GM08714 (cell line): ENCODE data around the gene FARP1.

Experiments used
- H3K4me3 ChIP-seq: fragments of 200-500 bp; sonication (Bioruptor generic); 2 replicates; pipeline ENCODE4 v1.5.1; 2014; ENCODE audit warnings: mild to moderate bottlenecking, low read length, inconsistent platforms
- ZNF274 ChIP-seq: IDR thresholded peaks from 2 replicates; pipeline ENCODE4 v1.6.1; 2012; ENCODE audit warnings: mild to moderate bottlenecking, low read depth, low read length

Gene FARP1

DNA sequence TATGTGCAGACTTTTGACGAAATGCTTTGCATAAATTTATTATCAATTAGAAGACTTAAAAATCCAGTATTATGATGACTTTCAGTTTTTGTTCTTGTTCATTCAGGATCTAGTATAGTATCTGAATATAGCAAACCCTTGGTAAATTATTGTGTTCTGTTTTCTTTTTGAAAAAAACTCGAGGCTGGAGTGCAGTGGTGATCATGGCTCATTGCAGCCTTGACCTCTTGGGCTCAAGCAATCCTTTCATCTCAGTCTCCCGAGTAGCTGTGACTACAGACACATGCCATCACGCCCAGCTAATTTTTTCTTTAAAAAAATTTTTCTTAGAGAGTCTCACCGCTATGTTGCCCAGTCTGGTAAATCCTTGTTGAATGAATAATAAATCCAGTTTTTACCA is 4.6 kb downstream of the FARP1 start:
- no peak for TF ChIP-seq ZNF274
- H3K4me3 ChIP-seq, result no peak overlapping the region

DNA sequence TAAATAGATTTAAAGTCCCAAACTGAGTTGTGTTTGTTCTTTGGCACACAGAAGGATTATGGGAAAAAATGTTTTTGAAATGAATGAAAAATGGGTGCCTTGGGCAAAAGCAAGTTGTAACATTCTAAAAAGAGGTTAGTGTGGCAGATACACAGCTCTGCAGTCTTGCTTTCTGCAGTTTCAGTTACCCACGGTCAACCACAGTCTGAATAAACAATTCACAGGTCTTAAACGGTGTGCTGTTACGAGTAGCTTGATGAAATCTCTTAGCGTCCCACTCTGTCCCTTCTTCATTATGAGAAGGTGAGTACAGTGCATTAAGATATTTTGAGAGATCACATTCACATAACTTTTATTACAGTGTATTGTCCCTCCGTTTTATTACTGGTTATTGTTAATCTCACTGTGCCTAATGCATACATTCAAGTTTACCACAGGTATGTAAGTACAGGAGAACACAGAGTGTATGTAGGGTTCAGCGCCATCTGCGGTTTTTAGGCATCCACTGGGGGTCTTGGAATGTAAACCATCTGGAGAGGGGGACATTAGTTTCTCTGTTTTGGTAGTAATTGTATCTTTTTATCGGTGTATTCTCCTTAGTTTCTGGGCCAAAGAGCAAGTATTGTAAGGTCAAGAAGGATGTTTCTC is 8.1 kb downstream of the FARP1 start:
- TF ChIP-seq ZNF274, result no peak

DNA sequence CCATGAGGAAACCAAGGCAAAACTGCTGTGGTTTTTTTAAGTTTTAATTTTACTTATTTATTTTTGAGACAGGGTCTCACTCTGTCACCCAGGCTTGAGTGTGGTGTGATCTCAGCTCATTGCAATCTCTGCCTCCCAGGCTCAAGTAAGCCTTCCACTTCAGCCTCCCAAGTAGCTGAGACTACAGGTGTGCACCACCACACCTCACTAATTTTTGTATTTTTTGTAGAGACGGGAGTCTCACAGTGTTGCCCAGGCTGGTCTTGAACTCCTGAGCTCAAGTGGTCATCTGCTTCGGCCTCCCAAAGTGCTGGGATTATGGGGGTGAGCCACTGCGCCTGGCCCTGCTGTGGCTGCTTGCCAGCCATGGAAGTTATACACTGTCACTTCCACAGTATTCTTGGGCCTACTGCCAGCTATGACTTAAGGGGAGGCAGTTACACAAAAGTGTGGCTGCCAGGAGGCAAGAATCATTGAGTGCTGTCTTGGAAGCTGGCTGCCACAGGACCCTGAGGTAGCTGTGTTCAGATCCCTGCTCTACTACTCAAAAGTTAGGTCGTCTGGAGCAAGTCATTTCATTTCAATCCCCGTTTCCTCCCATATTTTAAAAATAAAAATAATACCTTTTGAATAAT is 12.7 kb downstream of the FARP1 start:
- no peak overlapping the region for H3K4me3 ChIP-seq
- TF ChIP-seq ZNF274, result no peak

More for the DNA sequence above, 8.1 kb downstream of the FARP1 start:
- no peak overlapping the region for H3K4me3 ChIP-seq

DNA sequence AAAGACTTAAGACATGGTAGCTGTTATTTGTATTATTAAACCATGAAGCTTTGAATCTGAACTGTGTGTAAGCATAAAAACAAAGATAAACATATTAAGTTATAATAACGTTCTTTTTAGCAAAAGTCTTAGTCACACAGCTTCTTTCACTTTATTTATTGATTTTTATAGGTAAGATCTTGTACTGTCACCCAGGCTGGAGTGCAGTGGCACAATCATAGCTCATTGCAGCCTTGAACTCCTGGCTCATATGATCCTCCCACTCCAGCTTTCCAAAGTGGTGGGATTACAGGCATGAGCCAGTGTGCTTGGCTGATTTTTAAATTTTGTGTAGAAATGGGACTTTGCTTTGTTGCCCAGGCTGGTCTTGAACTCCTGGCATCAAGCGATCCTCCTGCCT is 13.4 kb downstream of the FARP1 start:
- H3K4me3 ChIP-seq, result no peak overlapping the region
- TF ChIP-seq ZNF274, result no peak

DNA sequence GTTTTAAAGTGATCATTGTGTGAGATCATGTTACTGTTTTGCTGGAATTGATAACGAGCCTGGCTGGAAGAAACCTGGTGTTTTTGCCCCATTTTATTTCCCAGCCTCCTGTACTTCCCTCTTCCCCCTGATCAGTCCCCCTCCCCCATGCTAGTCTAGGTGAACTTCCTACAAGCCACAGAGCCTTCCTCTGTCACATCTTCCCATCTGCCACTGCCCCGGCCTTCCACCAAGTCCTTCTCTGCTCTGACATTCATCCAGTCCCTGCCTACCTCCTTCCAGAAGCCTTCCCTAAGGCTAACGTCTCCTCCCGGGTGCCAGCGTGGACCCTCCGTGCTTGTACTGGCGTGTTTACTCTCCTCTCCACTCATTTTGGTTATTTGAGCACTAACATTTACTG is 14.3 kb downstream of the FARP1 start:
- no peak for TF ChIP-seq ZNF274
- no peak overlapping the region for H3K4me3 ChIP-seq

DNA sequence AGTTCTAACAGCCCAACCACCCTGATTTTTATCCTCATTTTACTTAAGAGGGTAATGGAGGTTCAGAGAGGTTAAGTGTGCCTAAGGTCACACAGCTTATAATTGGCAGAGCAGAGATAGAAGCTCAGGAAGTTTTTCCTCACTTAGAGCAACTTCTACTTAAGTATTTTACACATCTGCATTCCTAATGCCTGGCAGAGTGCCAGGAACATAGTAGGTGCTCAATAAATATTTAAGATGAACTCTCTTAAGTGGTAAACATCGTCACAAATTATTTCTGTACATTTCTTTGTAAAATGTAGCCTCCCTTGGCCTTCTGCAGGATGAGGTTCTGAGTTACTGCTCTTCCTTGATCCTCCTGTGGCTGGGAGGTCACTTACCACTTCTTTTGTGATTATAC is 14.7 kb downstream of the FARP1 start:
- H3K4me3 ChIP-seq, result no peak overlapping the region
- TF ChIP-seq ZNF274, result no peak

DNA sequence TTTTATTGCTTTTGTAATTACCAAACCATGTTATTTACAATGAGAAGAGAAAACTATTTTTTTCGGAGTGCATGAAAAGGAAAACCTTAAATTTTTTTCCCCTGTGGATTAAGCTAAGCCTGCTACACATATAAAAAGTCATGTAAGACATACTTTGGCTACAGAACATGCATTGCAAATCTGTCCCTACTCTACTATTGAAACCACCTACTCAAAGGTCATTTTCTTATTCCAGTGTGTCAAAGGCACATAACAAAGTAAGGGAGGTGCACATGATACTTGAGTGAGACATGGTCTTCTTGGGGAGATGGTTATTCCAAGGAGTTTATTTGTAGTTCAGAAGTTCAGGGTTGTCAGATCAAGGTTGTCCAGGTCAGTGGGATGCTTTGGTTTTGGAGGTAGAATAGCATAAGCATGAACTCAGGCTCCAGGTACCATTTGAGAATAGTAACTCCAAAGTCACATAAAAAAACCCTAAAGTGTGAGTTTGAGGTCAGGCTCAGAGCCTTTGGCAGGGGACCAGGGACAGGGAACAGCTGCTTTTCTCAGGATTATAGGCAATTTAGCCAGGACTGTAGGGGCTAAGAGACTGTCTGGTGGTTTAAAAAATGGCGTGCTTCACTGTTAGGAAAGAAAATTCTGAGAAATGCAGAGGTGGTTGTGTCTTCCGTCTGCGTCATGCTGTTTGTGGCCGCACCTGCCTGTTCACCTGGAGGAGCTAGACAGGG is 15.4 kb downstream of the FARP1 start:
- TF ChIP-seq ZNF274, result no peak
- H3K4me3 ChIP-seq, result no peak overlapping the region

DNA sequence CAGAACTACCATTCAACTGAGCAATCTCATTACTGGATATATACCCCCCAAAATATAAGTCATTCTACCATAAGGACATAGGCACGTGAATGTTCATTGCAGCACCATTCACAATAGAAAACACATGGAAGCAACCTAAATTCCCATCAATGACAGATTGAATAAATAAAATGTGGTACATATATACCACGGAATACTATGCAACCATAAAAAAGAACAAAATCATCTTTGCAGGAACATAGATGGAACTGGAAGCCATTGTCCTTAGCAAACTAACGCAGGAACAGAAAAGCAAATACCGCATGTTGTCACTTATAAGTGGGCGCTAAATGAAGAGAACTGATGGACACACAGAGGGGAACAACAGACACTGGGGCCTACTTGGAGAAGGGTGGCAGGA is 20.0 kb downstream of the FARP1 start:
- no peak for TF ChIP-seq ZNF274

DNA sequence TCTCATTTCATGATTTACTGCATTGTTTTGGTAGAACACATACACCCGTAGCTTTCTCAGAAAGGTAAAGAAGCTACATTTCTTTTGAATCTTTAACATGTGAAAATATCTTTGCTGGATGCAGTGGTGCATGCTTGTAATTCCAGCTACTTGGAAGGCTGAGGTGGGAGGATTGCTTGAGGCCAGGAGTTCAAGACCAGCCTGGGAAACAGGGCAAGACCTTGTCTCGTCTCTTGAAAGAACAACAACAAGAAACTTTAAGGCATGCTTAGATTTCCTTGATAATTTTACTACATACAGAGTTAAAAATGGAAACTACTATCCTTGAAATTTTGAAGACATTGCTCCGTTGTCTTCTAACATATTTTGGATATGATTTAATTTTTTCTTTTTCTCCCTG is 26.4 kb downstream of the FARP1 start:
- no peak overlapping the region for H3K4me3 ChIP-seq
- no peak for TF ChIP-seq ZNF274

More for the DNA sequence above, 20.0 kb downstream of the FARP1 start:
- no peak overlapping the region for H3K4me3 ChIP-seq

DNA sequence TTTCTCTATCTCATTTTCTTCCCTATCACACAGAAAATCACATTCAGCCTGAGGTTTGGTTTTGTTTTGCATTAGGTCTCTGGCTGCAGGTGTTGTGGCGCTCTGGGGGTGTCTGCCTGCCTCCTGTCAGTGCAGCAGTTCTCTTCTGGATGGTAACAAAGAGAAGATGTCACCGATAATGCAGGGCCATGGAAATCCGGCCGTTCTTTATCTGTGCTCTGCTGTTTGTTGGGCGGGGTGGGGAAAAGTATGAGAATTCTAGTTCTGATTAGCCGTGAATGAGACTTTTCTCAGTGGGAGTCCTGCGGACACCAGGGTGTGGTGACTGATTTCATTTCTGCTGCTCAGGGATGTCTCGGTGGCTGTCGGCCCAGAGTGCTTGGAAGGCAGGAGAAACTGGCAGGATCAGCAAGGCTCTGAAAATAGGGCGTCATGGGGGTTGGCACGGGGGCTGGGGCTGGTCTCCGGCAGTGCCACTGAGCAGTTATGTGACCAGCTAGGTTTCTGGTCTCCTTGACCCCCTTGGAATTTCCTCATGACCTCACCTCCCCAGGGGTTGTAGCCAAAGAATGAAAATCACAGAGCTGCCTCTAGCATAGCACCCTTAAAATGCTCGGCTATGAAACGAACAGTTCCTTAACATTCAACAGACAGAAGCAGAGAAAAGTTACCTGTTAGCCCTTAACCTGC is 29.2 kb downstream of the FARP1 start:
- TF ChIP-seq ZNF274, result no peak

DNA sequence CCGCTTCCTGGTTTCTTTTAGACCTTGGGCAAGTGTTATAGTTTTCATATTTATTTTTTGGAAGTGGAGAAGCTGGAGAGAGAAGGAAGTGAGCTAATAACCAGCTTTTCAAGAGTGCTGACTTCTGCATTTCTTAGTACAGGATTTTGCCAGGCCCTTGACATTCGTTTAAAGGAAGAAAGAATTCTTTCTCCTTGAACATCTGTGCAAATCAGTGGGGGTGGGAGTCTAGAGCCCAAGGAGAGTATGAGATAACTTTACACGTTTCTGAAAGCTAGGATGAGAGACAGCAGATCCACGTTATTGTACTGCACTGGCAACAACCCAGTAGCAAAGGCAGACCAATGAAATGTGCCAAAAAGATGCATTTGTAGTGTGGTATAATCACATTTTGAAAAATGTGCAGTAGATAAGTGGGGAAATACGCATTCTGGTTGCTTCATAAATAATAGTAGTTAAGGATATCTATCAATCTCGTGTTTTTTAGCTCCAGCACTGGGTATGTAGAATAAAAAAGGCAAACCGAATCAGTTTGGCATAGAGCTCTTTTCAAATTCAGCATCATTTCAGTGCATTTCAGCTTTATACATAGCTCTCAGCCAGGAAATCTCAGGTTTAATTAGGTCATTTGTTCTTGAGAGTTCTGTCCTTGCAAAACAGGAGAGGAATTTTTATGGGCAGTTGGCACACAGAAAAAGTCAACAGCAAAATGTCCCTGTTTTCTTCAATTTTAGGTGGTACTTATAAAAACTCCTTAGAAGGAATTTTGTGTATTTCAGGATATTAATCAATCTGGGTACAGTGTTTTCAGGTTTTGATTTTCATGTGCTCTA is 29.9 kb downstream of the FARP1 start:
- H3K4me3 ChIP-seq, result no peak overlapping the region
- no peak for TF ChIP-seq ZNF274

More for the DNA sequence above, 29.2 kb downstream of the FARP1 start:
- H3K4me3 ChIP-seq, result no peak overlapping the region

DNA sequence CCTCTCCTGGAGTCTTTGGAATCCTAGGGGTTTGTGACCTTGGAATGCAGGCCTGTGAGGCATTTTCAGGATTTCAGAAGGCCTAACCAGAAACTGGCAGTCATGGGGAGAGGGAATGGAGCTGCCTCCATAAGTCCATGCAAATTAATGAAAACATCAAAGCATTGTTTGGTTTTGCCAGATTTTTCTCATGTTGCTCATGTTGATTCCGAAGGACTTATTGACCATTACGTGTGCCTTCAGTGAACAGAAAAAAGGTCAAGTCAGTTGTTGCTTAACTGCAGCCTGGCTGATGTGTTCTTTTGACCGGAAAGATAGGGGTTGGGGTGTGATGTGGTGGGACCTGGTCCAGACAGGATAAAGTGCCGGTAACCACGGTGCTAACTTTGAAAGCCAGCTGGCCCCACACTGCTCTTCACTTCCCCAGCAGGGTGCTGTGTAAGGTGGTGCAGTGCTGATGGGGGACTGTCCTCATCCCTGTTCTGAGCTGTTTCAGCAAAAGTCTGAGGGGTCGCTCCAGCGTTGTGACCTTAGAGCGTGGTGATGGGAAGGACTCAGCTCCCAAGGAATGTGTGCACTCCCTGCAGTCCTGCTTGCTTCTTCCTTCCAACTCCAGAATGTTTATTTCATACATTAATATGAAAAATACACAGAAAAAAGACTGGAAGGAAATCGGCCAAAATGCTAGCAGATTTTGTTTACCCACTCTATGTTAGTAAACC is 30.7 kb downstream of the FARP1 start:
- H3K4me3 ChIP-seq, result no peak overlapping the region
- no peak for TF ChIP-seq ZNF274

DNA sequence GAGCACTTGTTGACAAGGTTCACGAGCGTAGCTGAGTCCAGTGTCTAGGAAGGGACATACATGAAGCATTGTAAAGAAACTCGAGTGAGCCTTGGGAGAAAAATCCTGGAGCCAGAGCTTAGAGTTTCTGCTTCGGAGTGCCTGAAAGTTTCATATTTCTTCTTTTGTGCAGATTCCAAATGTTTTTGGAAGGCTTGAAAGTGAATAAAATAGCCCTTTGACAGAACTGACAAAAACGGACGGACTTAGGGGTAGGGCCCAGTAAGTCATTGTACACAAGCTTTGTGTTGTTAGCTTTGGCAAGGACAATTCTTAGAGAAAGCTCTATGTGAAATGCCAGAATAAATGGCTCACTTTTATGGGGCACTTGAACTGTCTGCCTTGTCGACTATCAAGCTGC is 31.4 kb downstream of the FARP1 start:
- no peak for TF ChIP-seq ZNF274

More for the DNA sequence above, 31.4 kb downstream of the FARP1 start:
- no peak overlapping the region for H3K4me3 ChIP-seq
